Neural progenitor cell (in vitro differentiated cells): ENCODE measurements around the gene SYDE1.

Experiments used
- EZH2 ChIP-seq: fragments of 200-600 bp; sonication (generic); IDR thresholded peaks from 2 replicates; pipeline ENCODE4 v1.6.1; 2017; ENCODE audit warnings: antibody characterized with exemption, mild to moderate bottlenecking, moderate library complexity
- TF ChIP-seq, protein P1 (sequence below): fragments of 200-600 bp; sonication (generic); IDR thresholded peaks from 2 replicates; pipeline ENCODE4 v1.5.1; 2017; ENCODE audit warnings: antibody characterized with exemption, mild to moderate bottlenecking

DNA sequence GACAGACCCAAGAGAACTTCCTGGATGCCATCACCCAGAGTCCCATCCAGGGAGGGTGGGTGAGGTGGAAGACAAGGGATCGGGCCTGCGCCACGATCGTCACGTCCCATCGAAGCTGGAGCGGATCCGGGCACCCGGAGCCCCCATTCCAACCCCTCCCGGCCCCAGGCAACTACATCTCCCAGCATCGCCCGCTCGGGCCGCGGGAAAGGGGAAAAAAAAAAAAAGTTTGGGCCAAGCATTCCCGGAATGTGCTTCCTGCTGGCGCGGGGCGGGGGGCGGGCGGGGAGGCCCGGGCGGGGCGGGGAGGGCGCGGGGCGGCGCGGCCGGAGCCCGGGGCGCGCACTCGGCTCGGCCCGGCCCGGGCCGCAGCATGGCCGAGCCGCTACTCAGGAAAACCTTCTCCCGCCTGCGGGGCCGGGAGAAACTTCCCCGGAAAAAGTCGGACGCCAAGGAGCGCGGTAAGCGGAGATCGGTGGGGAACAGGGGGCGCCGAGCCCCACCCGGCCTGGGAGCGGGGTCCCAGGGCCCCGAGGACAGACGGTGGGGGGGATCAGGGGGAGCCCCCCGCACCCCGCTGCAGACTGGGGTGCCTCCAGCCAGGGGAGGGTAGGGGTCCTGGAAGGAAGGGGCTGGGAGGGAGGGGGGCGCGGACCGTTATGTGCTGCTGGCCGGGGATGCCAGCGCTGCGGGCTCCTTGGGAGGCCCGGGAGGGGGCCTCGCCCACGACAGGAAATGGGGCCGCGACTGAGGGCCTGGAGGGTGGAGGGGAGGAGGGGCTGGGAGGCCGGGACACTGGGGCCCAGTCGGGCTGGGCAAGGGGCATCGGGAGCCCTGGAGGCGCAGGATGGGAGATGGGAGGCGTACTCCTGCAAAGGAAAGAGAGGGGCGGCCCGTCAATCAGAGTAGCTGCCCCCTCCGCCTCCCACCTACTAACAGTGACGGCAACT is at the start of gene SYDE1:
- TF ChIP-seq, protein P1, sequence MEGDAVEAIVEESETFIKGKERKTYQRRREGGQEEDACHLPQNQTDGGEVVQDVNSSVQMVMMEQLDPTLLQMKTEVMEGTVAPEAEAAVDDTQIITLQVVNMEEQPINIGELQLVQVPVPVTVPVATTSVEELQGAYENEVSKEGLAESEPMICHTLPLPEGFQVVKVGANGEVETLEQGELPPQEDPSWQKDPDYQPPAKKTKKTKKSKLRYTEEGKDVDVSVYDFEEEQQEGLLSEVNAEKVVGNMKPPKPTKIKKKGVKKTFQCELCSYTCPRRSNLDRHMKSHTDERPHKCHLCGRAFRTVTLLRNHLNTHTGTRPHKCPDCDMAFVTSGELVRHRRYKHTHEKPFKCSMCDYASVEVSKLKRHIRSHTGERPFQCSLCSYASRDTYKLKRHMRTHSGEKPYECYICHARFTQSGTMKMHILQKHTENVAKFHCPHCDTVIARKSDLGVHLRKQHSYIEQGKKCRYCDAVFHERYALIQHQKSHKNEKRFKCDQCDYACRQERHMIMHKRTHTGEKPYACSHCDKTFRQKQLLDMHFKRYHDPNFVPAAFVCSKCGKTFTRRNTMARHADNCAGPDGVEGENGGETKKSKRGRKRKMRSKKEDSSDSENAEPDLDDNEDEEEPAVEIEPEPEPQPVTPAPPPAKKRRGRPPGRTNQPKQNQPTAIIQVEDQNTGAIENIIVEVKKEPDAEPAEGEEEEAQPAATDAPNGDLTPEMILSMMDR = no peak
- TF ChIP-seq EZH2 = no peak
